ENCODE data around the gene S100A2.
A peak's percentile ranks its signal among the peaks of the same experiment; 100 is the strongest.

S100A2 gene

DNA sequence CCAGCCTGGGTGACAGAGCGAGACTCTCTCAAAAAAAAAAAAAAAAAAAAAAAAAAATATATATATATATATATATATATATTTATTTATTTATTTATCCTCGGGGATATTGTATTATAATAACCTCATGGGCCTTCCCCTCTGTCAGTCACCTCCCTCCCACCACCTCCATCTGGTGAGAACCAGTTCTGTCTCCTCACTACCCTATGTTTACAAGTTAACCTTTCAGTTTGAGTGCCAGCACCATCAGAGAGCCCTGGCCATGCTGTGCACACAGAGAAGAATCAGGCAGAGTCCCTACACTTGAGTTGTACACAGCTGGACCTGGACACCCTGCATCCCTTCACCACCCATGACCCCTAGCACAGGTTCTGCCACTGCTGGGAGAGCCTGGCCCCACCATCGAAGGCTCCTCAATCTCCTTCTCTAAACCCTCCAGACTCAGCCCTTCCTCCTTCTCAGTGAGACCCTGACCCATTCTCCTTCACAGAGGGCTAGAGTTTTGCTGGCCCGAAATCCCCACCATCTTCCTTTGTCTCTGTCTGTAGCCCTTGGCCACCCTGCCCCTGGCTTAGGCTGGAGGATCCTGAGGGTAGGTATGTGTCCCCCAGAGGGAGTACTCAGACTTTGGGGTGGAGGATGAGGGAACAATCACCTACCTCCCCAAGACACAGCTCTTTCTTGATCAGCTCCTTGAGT, 26.1 kb downstream of the S100A2 start:
- Histone ChIP-seq H3K9me3 (ENCODE audit: insufficient read depth, low read length) (no peaks in the 10 kb centered on the region), H4K20me1 (ENCODE audit: insufficient read depth, low read length) (no peaks in the 10 kb centered on the region), H3K27me3 (ENCODE audit: low read depth, low read length) (no peaks in the 10 kb centered on the region), H2AFZ (ENCODE audit: low read depth, low read length) (no peak overlapping the region), H3K4me2 (ENCODE audit: low read length) (no peak overlapping the region), H3K79me2 (ENCODE audit: low read length) (0 out of 2 replicates have a peak, but pooled peaks cover 2% of the 10 kb centered on the region), H3K27ac (ENCODE audit: low read length) (no peak overlapping the region), H3K4me3 (ENCODE audit: low read length) (no peak overlapping the region), H3K9ac (ENCODE audit: low read length) (no peak overlapping the region), H3K36me3 (replicated peaks; ENCODE audit: low read depth, low read length) (peaks cover 12% of the 10 kb centered on the region), H3K4me1 (ENCODE audit: low read length) (peaks cover 32% of the 10 kb centered on the region)
- TF ChIP-seq EZH2phosphoT487 (IDR thresholded peaks at IDR 0.05; ENCODE audit: low read depth), result no peak
- TF ChIP-seq, protein P1, sequence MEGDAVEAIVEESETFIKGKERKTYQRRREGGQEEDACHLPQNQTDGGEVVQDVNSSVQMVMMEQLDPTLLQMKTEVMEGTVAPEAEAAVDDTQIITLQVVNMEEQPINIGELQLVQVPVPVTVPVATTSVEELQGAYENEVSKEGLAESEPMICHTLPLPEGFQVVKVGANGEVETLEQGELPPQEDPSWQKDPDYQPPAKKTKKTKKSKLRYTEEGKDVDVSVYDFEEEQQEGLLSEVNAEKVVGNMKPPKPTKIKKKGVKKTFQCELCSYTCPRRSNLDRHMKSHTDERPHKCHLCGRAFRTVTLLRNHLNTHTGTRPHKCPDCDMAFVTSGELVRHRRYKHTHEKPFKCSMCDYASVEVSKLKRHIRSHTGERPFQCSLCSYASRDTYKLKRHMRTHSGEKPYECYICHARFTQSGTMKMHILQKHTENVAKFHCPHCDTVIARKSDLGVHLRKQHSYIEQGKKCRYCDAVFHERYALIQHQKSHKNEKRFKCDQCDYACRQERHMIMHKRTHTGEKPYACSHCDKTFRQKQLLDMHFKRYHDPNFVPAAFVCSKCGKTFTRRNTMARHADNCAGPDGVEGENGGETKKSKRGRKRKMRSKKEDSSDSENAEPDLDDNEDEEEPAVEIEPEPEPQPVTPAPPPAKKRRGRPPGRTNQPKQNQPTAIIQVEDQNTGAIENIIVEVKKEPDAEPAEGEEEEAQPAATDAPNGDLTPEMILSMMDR (IDR thresholded peaks at IDR 0.05; ENCODE audit: low read depth, low read length), result no peak

DNA sequence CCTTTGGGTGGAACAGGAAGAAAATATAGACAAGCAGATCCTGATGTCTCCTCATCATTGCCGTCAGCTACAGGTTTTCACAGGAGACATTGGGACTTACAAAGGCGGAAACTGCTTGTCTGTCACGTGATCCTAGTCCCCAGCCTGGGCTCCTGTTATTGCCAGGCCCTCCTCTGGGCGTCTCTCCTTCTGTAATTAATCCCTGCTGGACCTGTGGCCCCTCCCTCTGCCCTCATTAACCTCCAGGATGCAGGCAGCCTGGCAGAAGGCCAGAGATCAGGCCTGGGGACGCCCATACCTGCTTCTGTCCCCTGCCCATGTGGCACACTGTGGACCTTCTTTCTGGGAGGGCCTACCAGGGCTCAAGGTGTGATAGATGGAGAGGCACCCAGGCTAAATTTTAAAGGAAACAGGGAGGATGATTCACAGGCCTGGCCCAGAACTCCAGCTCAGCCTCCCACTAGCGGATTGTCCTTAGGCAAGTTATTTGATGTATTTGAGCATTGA, 27.3 kb downstream of the S100A2 start:
- no peaks in the 10 kb centered on the region for H4K20me1 ChIP-seq (ENCODE audit: insufficient read depth, low read length)
- H3K27ac ChIP-seq (ENCODE audit: low read length), result no peak overlapping the region
- H3K4me2 ChIP-seq (ENCODE audit: low read length), result no peak overlapping the region
- peaks cover 29% of the 10 kb centered on the region for H3K4me1 ChIP-seq (ENCODE audit: low read length)
- H3K9me3 ChIP-seq (ENCODE audit: insufficient read depth, low read length), result no peaks in the 10 kb centered on the region
- 0 out of 2 replicates have a peak, but pooled peaks cover 2% of the 10 kb centered on the region for H3K79me2 ChIP-seq (ENCODE audit: low read length)
- H2AFZ ChIP-seq (ENCODE audit: low read depth, low read length), result no peak overlapping the region
- H3K36me3 ChIP-seq (replicated peaks; ENCODE audit: low read depth, low read length), result peaks cover 3% of the 10 kb centered on the region
- no peak overlapping the region for H3K9ac ChIP-seq (ENCODE audit: low read length)
- no peak for TF ChIP-seq EZH2phosphoT487 (IDR thresholded peaks at IDR 0.05; ENCODE audit: low read depth)
- TF ChIP-seq, protein P1 (IDR thresholded peaks at IDR 0.05; ENCODE audit: low read depth, low read length), result no peak
- H3K27me3 ChIP-seq (ENCODE audit: low read depth, low read length), result no peaks in the 10 kb centered on the region
- H3K4me3 ChIP-seq (ENCODE audit: low read length), result no peak overlapping the region

DNA sequence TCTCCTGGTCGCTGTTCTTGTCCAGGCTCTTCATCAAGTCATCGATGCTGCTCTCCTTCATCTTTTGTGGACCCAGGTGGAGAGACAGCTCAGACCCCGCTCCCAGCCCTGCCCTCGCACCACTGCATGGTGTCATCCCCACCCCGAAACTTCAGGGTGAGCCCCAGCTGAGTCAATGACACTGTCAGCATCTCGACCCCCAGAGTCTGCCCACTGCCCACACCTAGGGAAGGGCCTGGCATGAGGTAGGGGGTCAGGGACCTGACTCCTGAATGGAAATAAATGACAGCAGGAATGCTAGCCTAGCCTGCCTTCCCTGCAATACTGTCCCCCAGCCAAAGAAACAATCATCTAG, 28.3 kb downstream of the S100A2 start:
- H3K9ac ChIP-seq (ENCODE audit: low read length), result no peak overlapping the region
- H3K9me3 ChIP-seq (ENCODE audit: insufficient read depth, low read length), result no peaks in the 10 kb centered on the region
- H3K36me3 ChIP-seq (replicated peaks; ENCODE audit: low read depth, low read length), result no peaks in the 10 kb centered on the region
- no peak overlapping the region for H3K27ac ChIP-seq (ENCODE audit: low read length)
- no peak overlapping the region for H3K4me3 ChIP-seq (ENCODE audit: low read length)
- H4K20me1 ChIP-seq (ENCODE audit: insufficient read depth, low read length), result no peaks in the 10 kb centered on the region
- no peak overlapping the region for H3K4me2 ChIP-seq (ENCODE audit: low read length)
- H2AFZ ChIP-seq (ENCODE audit: low read depth, low read length), result no peak overlapping the region
- H3K4me1 ChIP-seq (ENCODE audit: low read length), result peaks cover 38% of the 10 kb centered on the region
- TF ChIP-seq, protein P1 (IDR thresholded peaks at IDR 0.05; ENCODE audit: low read depth, low read length), result no peak
- no peak for TF ChIP-seq EZH2phosphoT487 (IDR thresholded peaks at IDR 0.05; ENCODE audit: low read depth)
- no peaks in the 10 kb centered on the region for H3K27me3 ChIP-seq (ENCODE audit: low read depth, low read length)
- H3K79me2 ChIP-seq (ENCODE audit: low read length), result 0 out of 2 replicates have a peak, but pooled peaks cover 2% of the 10 kb centered on the region

DNA sequence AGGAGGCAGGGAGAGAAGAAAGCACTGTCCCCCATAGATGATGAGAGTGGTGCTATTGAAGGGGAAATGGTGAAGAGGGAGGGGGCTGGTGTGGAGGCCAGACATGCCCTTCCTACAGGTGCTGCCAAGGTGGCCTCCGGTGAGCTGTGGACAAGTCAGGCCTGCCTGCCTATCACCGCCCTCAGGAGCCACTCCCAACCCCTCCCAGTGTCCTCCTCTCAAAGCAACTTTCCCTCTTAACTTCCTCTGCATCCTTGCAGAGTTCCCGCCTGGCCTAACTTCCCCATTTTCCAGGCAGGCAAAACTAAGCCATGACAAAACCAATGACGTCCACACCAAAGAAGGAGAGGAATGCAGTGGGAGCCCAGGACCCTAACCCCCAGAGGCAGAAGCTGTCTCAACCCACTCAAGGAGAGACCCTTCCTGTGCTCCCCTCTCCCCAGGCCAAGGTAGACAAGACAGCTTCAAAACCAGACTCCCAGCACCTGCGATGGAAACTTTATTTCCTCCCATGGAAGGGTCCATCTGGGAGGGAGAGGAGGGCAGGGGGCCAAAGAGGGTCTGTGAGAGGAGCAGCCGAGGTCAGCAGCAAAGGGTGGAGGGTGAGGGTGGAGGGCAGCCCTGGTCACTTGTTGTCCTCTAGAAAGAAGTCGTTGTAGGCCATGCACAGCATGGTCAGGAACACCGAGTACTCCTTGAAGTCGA, 28.8 kb downstream of the S100A2 start:
- H4K20me1 ChIP-seq (ENCODE audit: insufficient read depth, low read length), result no peaks in the 10 kb centered on the region
- peaks cover 42% of the 10 kb centered on the region for H3K4me1 ChIP-seq (ENCODE audit: low read length)
- H3K79me2 ChIP-seq (ENCODE audit: low read length), result 0 out of 2 replicates have a peak, but pooled peaks cover 2% of the 10 kb centered on the region
- H3K27ac ChIP-seq (ENCODE audit: low read length), result peak overlapping the region; percentile 48
- no peaks in the 10 kb centered on the region for H3K27me3 ChIP-seq (ENCODE audit: low read depth, low read length)
- TF ChIP-seq EZH2phosphoT487 (IDR thresholded peaks at IDR 0.05; ENCODE audit: low read depth), result no peak
- TF ChIP-seq, protein P1 (IDR thresholded peaks at IDR 0.05; ENCODE audit: low read depth, low read length), result no peak
- H3K36me3 ChIP-seq (replicated peaks; ENCODE audit: low read depth, low read length), result no peaks in the 10 kb centered on the region
- peak overlapping the region; percentile 87 for H3K9ac ChIP-seq (ENCODE audit: low read length)
- H3K9me3 ChIP-seq (ENCODE audit: insufficient read depth, low read length), result no peaks in the 10 kb centered on the region
- H3K4me2 ChIP-seq (ENCODE audit: low read length), result peak overlapping the region; percentile 100
- H2AFZ ChIP-seq (ENCODE audit: low read depth, low read length), result peak overlapping the region; percentile 79
- H3K4me3 ChIP-seq (ENCODE audit: low read length), result peak overlapping the region; percentile 83

Data from OCI-LY3 (cell line).